ENCODE data around the gene KAZN. TPM values are rescaled to one million over a fixed set of nuclear protein-coding genes. Genes with fewer than 3 reads are reported as not detected.

Gene KAZN
- total RNA-seq, 1 donor from 2014 or later = 11.6 TPM

DNA sequence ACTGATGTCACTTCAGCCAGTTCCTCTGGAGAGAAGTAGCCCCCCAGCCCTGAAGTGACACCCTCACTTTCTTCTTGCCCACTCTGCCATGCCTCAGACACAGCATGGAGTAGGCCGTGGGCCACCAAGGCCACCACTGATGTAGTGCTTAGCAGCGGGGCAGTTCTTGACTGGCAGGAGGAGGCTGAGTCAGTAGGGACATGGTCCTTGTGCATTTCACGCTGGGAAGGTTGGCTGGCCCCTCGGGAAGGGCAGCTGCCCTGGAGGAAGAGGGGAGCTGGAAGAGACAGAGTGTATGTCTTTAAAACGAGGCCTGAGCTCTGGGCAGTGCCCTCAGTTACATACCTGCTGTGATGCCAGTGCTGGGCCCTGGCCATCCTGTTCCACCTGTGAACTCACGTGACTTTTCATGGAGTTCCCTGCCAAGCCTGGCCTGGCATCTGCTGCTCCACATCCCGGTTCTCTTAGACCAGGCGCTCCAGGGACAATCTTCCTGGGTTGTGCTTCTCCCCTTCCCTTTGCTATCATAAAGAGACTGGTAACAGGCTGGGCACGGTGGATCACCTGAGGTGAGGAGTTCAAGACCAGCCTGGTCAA is 396.5 kb downstream of the KAZN start:
- TF ChIP-seq, protein P1, sequence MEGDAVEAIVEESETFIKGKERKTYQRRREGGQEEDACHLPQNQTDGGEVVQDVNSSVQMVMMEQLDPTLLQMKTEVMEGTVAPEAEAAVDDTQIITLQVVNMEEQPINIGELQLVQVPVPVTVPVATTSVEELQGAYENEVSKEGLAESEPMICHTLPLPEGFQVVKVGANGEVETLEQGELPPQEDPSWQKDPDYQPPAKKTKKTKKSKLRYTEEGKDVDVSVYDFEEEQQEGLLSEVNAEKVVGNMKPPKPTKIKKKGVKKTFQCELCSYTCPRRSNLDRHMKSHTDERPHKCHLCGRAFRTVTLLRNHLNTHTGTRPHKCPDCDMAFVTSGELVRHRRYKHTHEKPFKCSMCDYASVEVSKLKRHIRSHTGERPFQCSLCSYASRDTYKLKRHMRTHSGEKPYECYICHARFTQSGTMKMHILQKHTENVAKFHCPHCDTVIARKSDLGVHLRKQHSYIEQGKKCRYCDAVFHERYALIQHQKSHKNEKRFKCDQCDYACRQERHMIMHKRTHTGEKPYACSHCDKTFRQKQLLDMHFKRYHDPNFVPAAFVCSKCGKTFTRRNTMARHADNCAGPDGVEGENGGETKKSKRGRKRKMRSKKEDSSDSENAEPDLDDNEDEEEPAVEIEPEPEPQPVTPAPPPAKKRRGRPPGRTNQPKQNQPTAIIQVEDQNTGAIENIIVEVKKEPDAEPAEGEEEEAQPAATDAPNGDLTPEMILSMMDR (conservative IDR thresholded peaks at IDR 0.05) = no peak
- H3K27me3 Mint-ChIP-seq (ENCODE audit: low read depth) = no peaks in the 10 kb centered on the region
- no peak for DNase-seq (ENCODE audit: low read depth, low spot score)
- H3K27ac Mint-ChIP-seq (ENCODE audit: unreplicated experiment) = no peak overlapping the region
- H3K36me3 Mint-ChIP-seq (ENCODE audit: low read depth) = no peaks in the 10 kb centered on the region
- H3K9me3 Mint-ChIP-seq = no peaks in the 10 kb centered on the region
- peaks cover 25% of the 10 kb centered on the region for H3K4me1 Mint-ChIP-seq
- no peak overlapping the region for H3K4me3 Mint-ChIP-seq

DNA sequence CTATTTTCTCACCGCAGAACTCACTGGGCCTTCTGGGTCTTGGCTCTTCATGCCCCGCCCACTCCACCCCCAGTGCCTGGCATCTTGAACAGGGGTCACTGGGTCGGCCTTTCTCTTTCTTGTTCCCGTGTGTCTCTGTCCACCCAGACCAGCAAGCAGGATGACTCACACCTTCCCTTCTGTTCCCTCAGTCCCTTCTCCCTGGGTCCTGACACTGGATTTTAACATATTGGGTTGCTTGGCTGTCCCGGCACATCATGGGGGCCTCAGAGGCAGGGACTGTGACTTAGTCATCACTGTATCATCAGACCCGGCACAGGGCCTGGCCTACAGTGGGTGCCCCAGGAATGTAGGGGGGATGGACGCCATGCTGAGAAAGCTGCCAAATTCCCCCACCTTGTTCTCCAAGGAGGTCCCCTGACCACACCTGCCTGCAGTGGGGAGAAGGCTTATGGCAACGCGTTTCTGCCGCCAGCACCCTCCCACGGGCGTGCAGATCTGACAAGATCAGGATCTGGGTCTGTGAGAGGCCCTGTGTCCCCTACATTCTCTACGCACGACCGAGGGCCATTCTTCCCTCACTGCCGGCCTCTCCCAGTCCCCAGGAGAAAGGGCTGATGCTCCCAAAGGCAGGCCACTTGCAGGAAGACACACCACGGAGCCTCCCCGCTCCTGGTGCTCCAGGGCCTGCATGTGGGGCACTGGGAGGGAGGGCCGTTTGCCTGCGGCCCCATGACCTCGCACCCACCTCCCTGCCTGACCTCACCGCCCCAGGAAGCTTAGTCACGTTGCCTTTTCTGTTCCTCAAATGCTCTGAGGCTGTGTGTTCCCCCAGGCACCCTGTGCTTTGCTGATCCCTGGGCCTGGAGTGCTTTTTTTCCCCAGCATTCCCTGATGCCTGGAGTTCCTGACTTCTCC is 397.9 kb downstream of the KAZN start:
- TF ChIP-seq, protein P1 (conservative IDR thresholded peaks at IDR 0.05) = no peak
- Mint-ChIP-seq H3K4me3 (no peak overlapping the region), H3K36me3 (ENCODE audit: low read depth) (no peaks in the 10 kb centered on the region), H3K4me1 (peaks cover 27% of the 10 kb centered on the region), H3K27me3 (ENCODE audit: low read depth) (no peaks in the 10 kb centered on the region), H3K9me3 (no peaks in the 10 kb centered on the region), H3K27ac (ENCODE audit: unreplicated experiment) (peak overlapping the region; percentile 91)
- no peak for DNase-seq (ENCODE audit: low read depth, low spot score)

DNA sequence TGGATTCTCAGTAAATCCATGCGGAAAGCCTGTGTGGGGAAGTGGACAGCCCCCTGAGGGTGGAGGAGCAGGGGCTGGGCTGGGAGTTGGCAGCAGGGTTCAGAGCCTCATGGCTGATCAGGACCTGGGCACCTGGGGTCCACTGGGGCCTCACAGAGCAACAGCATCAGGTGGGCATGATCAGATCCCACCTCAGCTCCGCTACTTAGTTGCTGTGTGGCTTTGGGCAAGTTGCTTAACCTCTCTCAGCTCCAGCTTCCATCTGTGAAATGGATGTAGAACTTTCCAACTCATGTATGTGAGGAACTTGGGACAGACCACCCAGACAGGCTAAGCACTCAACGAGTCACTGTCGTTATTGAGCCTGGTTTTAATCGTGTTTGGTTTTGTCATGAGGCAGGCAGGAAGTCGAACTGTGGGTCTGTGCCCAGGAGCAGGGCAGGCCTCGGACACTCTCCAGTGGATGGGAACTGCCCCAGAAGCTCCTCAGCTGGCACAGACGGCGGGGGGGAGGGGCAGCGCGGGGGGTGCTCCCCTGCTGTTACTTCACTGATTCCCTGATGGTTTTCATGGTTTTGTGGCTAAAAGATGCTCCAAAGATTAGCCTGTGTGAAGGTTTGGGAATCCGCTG is 399.3 kb downstream of the KAZN start:
- no peak for DNase-seq (ENCODE audit: low read depth, low spot score)
- no peaks in the 10 kb centered on the region for H3K9me3 Mint-ChIP-seq
- TF ChIP-seq, protein P1 (conservative IDR thresholded peaks at IDR 0.05) = no peak
- no peak overlapping the region for H3K4me3 Mint-ChIP-seq
- H3K36me3 Mint-ChIP-seq (ENCODE audit: low read depth) = no peaks in the 10 kb centered on the region
- peaks cover 27% of the 10 kb centered on the region for H3K4me1 Mint-ChIP-seq
- no peak overlapping the region for H3K27ac Mint-ChIP-seq (ENCODE audit: unreplicated experiment)
- H3K27me3 Mint-ChIP-seq (ENCODE audit: low read depth) = no peaks in the 10 kb centered on the region

DNA sequence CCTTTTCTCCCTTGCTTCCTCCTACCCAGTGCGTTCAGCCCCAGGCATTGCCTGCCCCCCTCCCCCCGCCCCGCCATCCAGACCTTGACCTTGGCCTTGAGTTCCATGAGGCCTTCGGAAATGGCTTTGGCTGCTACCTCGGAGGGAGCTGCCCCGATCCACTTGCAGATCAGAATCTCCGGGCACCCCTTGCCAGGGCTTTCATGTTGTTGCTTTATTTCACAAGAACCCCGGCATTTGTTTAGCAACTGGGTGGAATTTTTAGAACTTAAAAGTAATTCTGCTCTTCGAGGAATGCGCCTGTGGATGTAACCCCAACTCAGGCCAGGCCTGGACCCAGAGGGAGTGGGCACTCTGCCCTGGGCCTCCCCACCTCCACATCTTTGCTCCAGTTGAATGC is 401.0 kb downstream of the KAZN start:
- H3K36me3 Mint-ChIP-seq (ENCODE audit: low read depth) = no peaks in the 10 kb centered on the region
- TF ChIP-seq, protein P1 (conservative IDR thresholded peaks at IDR 0.05) = no peak
- H3K4me1 Mint-ChIP-seq = peaks cover 25% of the 10 kb centered on the region
- H3K27ac Mint-ChIP-seq (ENCODE audit: unreplicated experiment) = no peak overlapping the region
- no peak for DNase-seq (ENCODE audit: low read depth, low spot score)
- no peaks in the 10 kb centered on the region for H3K9me3 Mint-ChIP-seq
- H3K4me3 Mint-ChIP-seq = no peak overlapping the region
- H3K27me3 Mint-ChIP-seq (ENCODE audit: low read depth) = no peaks in the 10 kb centered on the region

DNA sequence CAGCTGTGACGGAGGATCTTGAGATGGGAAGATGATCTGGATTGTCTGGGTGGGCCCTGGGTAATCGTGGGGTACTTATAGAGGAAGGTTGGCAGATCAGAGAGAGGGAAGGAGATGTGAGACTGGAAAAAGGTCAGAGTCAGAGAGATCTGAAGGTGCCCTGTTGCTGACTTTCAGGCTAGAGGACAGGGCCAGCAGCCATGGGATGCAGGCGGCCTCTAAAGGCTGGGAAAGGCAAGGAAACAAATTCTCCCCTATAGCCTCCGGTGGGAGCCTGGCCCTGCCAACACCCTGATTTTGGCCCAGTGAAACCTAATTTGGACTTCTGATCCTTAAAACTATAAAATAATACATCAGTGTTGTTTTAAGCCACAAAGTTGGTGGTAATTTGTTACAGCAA is 401.5 kb downstream of the KAZN start:
- no peak overlapping the region for H3K4me3 Mint-ChIP-seq
- H3K27ac Mint-ChIP-seq (ENCODE audit: unreplicated experiment) = no peak overlapping the region
- peaks cover 21% of the 10 kb centered on the region for H3K4me1 Mint-ChIP-seq
- H3K27me3 Mint-ChIP-seq (ENCODE audit: low read depth) = no peaks in the 10 kb centered on the region
- TF ChIP-seq, protein P1 (conservative IDR thresholded peaks at IDR 0.05) = no peak
- DNase-seq (ENCODE audit: low read depth, low spot score) = no peak
- H3K9me3 Mint-ChIP-seq = no peaks in the 10 kb centered on the region
- no peaks in the 10 kb centered on the region for H3K36me3 Mint-ChIP-seq (ENCODE audit: low read depth)

Data from neural crest cell (in vitro differentiated cells).